Hepatocyte (in vitro differentiated cells): ENCODE data around the gene HS3ST5. TPM values are rescaled to one million over a fixed set of nuclear protein-coding genes. Genes with fewer than 3 reads are reported as not detected.

Experiments used
- DNase-seq: peaks from one replicate; pipeline ENCODE4 v3.0.0-alpha.2; 2016; ENCODE audit warnings: low spot score
- H2AFZ ChIP-seq: fragments of 200-600 bp; sonication (generic); 2 replicates; pipeline ENCODE4 v1.6.0; 2016; ENCODE audit warnings: antibody characterized with exemption, mild to moderate bottlenecking
- H3K27ac ChIP-seq: fragments of 200-600 bp; sonication (generic); 2 replicates; pipeline ENCODE4 v1.5.1; 2016; ENCODE audit warnings: mild to moderate bottlenecking
- H3K27me3 ChIP-seq: fragments of 200-600 bp; sonication (generic); 2 replicates; pipeline ENCODE4 v1.6.1; 2016
- H3K36me3 ChIP-seq: fragments of 200-600 bp; sonication (generic); replicated peaks from 2 replicates; pipeline ENCODE4 v1.5.1; 2016; ENCODE audit warnings: low read depth; ENCODE audit not compliant: insufficient read depth
- H3K4me1 ChIP-seq: fragments of 200-600 bp; sonication (generic); 2 replicates; pipeline ENCODE4 v1.5.1; 2016; ENCODE audit warnings: mild to moderate bottlenecking, moderate library complexity; ENCODE audit not compliant: insufficient read depth
- H3K4me2 ChIP-seq: fragments of 200-600 bp; sonication (generic); 2 replicates; pipeline ENCODE4 v1.6.0; 2016
- H3K4me3 ChIP-seq: fragments of 200-600 bp; sonication (generic); 2 replicates; pipeline ENCODE4 v1.5.1; 2016; ENCODE audit warnings: mild to moderate bottlenecking
- H3K79me2 ChIP-seq: fragments of 200-600 bp; sonication (generic); 2 replicates; pipeline ENCODE4 v1.6.0; 2017; ENCODE audit warnings: mild to moderate bottlenecking
- H3K9me2 ChIP-seq: fragments of 200-600 bp; sonication (generic); replicated peaks from 2 replicates; pipeline ENCODE4 v1.6.0; 2017; ENCODE audit warnings: mild to moderate bottlenecking; ENCODE audit not compliant: insufficient read depth
- H3K9me3 ChIP-seq: fragments of 200-600 bp; sonication (generic); 2 replicates; pipeline ENCODE4 v1.5.1; 2016; ENCODE audit warnings: low read depth, mild to moderate bottlenecking
- H4K20me1 ChIP-seq: fragments of 200-600 bp; sonication (generic); 2 replicates; pipeline ENCODE4 v1.6.0; 2016; ENCODE audit warnings: mild to moderate bottlenecking; ENCODE audit not compliant: insufficient read depth, poor library complexity, severe bottlenecking
- EZH2 ChIP-seq: fragments of 200-600 bp; sonication (generic); IDR thresholded peaks from 2 replicates; pipeline ENCODE4 v1.6.1; 2016; ENCODE audit warnings: antibody characterized with exemption, mild to moderate bottlenecking, borderline replicate concordance
- EZH2phosphoT487 ChIP-seq: fragments of 200-600 bp; sonication (generic); IDR thresholded peaks from one replicate; pipeline ENCODE4 v1.6.1; 2018; ENCODE audit warnings: antibody characterized with exemption, mild to moderate bottlenecking, low read depth, moderate library complexity; ENCODE audit not compliant: unreplicated experiment, severe bottlenecking
- WGBS: methylation state at CpG from one replicate; pipeline ENCODE4 v1.1.6; 2016; ENCODE audit warnings: low lambda C conversion rate; ENCODE audit errors: missing lambda C conversion rate; 5-methylcytosine and 5-hydroxymethylcytosine counted together
- polyA plus RNA-seq: library from polyadenylated mRNA; unstranded; fragments of >200 nt; fragmentation: Nextera tagmentation; extraction: Ambion mirVana; gene quantifications from 2 replicates; pipeline ENCODE4 v1.2.1, GENCODE V29; 2016
- total RNA-seq: library from RNA; depleted of rRNA; stranded (reverse); fragments of >200 nt; gene quantifications from 2 replicates; pipeline ENCODE4 v1.2.3, GENCODE V29; 2014
- TF ChIP-seq, protein P1 (sequence below): fragments of 200-600 bp; sonication (generic); IDR thresholded peaks from 2 replicates; pipeline ENCODE4 v1.5.1; 2016; ENCODE audit warnings: antibody characterized with exemption, mild to moderate bottlenecking; ENCODE audit not compliant: poor library complexity

The HS3ST5 gene
- total and polyA plus RNA-seq, 2 experiments from 2014 or later = 0.73 to 1.4 TPM

DNA sequence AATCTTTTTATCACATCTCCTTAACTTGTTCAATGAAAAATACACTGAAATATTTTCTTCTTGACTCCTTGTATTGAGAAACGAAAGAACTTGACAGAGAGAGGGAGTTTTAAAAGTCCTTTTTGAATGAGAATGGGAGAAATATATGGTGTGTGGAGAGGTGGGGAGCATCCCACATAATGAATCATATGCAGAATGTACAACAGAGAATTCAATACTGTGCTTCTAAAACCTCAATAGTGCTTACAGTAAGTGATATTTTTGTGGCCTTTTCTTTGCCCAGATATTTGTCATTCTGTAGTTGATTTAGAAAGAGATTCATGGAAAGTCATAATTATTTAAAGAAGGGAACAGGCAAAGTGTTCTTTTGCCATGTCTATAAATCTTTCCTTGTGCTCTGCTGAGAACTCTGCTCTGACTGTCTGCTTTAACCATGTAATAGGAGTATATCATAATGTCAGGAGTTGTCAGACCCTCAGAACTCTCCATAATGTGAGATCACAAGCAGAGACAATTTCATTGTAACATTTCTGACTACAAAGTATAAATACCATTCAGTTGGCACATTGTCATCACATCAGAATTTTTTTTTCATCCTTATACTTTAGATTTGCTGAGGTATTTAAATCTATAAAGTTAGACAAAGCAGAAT is 32.8 kb upstream of the HS3ST5 start:
- TF ChIP-seq EZH2 (no peak), EZH2phosphoT487 (no peak)
- TF ChIP-seq, protein P1, sequence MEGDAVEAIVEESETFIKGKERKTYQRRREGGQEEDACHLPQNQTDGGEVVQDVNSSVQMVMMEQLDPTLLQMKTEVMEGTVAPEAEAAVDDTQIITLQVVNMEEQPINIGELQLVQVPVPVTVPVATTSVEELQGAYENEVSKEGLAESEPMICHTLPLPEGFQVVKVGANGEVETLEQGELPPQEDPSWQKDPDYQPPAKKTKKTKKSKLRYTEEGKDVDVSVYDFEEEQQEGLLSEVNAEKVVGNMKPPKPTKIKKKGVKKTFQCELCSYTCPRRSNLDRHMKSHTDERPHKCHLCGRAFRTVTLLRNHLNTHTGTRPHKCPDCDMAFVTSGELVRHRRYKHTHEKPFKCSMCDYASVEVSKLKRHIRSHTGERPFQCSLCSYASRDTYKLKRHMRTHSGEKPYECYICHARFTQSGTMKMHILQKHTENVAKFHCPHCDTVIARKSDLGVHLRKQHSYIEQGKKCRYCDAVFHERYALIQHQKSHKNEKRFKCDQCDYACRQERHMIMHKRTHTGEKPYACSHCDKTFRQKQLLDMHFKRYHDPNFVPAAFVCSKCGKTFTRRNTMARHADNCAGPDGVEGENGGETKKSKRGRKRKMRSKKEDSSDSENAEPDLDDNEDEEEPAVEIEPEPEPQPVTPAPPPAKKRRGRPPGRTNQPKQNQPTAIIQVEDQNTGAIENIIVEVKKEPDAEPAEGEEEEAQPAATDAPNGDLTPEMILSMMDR = no peak
- DNase-seq = no peak
- H3K27me3 ChIP-seq = no peaks in the 10 kb centered on the region
- WGBS = 71% methylated on average over 1 of the region's 1 CpG
- no peaks in the 10 kb centered on the region for H4K20me1 ChIP-seq
- H3K4me3 ChIP-seq = no peak overlapping the region
- no peaks in the 10 kb centered on the region for H3K36me3 ChIP-seq
- no peak overlapping the region for H2AFZ ChIP-seq
- no peak overlapping the region for H3K4me2 ChIP-seq
- H3K9me3 ChIP-seq = no peaks in the 10 kb centered on the region
- no peaks in the 10 kb centered on the region for H3K79me2 ChIP-seq
- no peaks in the 10 kb centered on the region for H3K9me2 ChIP-seq
- no peak overlapping the region for H3K27ac ChIP-seq
- peaks cover 9% of the 10 kb centered on the region for H3K4me1 ChIP-seq

DNA sequence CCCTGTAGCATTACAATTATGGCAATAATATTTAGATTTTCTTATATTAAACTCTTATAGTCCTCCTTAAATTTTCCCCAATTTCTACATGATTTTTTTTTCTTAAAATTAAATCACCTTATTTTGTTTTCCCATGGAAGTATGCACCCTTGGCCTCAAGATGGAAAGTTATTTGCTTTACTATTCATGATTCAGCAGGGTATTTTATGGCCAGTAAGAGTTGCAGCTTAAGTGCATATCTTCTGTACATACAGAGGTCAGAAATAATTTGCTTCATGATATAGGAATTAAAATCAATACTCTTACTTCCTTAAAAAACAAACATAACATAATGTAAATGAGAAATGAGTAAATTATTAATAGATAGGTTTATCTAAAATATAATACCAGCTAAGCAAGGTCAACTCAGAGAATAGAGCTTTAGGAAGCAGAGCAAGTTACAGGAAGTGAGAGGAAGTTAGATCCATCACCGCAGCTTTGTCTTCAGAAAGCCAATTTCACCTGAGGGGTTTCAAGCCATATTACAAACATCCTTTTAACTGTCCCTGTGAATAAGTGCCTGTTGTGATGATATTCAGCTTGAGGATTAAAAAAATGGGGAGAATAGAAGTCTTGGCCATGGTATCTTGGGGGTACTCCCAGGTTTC is 24.6 kb upstream of the HS3ST5 start:
- WGBS = 88% methylated on average over 1 of the region's 1 CpG

DNA sequence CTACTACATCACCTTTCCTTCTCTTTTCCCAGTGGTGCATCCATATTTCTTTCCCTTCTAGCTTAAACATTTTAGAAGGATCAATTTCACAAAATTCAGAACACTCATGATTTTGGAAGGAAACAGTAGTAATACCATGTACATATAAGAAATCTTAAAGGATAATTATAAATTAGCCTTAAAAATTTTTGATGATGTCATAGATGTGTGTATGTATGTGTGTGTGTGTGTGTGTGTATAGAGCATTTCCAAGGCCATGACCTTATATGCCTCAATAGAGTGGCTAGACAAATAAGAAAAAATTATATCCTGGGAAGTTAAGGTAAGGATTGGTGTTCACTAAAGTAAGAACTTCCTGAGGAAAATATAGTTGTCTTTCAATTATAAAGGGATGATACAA is 24.1 kb upstream of the HS3ST5 start:
- no peak overlapping the region for H3K4me3 ChIP-seq
- no peaks in the 10 kb centered on the region for H3K27me3 ChIP-seq
- no peak overlapping the region for H3K27ac ChIP-seq
- no peak for DNase-seq
- TF ChIP-seq EZH2phosphoT487 = no peak
- TF ChIP-seq EZH2 = no peak
- TF ChIP-seq, protein P1 = no peak
- H4K20me1 ChIP-seq = no peaks in the 10 kb centered on the region
- no peaks in the 10 kb centered on the region for H3K9me3 ChIP-seq
- no peaks in the 10 kb centered on the region for H3K36me3 ChIP-seq
- no peaks in the 10 kb centered on the region for H3K79me2 ChIP-seq
- no peak overlapping the region for H2AFZ ChIP-seq
- H3K9me2 ChIP-seq = no peaks in the 10 kb centered on the region
- H3K4me1 ChIP-seq = peaks cover 11% of the 10 kb centered on the region
- no peak overlapping the region for H3K4me2 ChIP-seq

More for the DNA sequence above, 24.6 kb upstream of the HS3ST5 start:
- Histone ChIP-seq H3K9me2 (no peaks in the 10 kb centered on the region), H3K4me2 (no peak overlapping the region), H3K36me3 (no peaks in the 10 kb centered on the region), H3K27me3 (no peaks in the 10 kb centered on the region), H3K79me2 (no peaks in the 10 kb centered on the region), H3K9me3 (no peaks in the 10 kb centered on the region), H3K4me3 (no peak overlapping the region), H4K20me1 (no peaks in the 10 kb centered on the region), H2AFZ (no peak overlapping the region), H3K4me1 (peaks cover 11% of the 10 kb centered on the region), H3K27ac (no peak overlapping the region)
- no peak for DNase-seq
- TF ChIP-seq EZH2phosphoT487 (peak; percentile 96), EZH2 (no peak)
- TF ChIP-seq, protein P1 = no peak
